Activated CD4-positive, alpha-beta T cell treated with anti-CD3 and anti-CD28 coated beads for 4 hours (primary cell): ENCODE results near the gene CFAP20DC.
"Not testable (repeated sequence)": the region's sequence is repeated elsewhere in the genome, so short reads cannot be mapped to it uniquely, and the experiment has no call there.

ENCODE experiments used
- DNase-seq, 2 donors: peaks; one replicate each; pipeline ENCODE4 v3.0.0-alpha.2; 2020

The CFAP20DC gene

GRCh38 chr3:58962040-58962651 is 87.7 kb downstream of the CFAP20DC start:
- DNase-seq: no peak

- DNase-seq: no peak
Measured at GRCh38 chr3:58955308-58955707, 94.5 kb downstream of the CFAP20DC start.

DNA sequence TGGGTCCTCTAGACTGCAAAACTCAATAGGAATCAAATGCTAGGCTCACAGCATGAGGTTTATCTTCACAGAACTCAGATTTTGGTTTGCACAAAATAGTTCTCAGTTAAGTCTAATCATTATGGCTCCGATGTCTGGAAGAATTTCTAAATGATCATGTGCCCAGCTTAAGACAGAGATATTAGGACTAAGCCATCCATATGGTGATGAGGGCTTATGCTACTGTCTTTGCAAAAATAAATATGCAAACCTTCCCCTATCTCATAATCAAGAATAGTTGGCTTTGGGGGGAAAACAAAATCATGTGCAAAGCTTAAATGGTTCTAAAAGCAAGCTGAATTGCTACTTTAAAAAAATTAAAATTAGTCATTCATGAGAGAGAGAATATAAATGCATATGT is 96.5 kb downstream of the CFAP20DC start:
- DNase-seq: no peak

DNA sequence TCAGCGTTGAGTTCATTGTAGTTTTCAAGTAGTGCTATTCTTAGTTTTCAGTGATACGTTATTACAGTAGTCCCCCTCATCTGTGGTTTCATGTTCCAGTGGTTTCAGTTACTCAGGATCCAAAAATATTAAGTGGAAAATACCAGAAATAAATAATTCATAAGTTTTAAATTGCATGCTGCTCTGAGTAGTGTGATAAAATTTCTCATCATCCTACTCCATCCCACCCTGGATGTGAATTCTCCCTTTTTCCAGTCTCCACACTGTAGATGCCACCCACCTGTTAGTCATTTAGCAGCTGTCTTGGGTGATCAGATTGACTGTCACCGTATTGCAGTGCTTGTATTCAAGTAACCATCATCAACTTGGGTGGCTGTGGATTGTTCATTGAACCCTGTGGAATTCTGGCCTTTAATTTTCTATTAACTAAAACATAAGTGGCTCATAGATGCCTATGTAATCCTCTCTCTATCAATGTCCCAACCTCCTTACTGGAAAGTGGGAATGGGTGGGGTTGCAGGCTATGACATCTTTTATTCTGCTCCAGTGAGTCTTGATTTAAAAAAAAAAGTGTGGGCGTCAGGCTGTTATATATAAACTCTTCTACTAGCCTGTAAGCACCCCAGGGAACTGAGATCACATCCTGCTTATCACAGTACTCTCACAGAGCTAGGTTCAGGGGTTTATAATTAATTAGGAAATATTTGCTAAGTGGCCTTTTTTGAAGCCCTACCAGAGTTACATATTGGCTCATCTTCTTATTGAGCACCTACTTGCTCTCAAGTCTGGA is 97.5 kb downstream of the CFAP20DC start:
- DNase-seq: no peak

DNA sequence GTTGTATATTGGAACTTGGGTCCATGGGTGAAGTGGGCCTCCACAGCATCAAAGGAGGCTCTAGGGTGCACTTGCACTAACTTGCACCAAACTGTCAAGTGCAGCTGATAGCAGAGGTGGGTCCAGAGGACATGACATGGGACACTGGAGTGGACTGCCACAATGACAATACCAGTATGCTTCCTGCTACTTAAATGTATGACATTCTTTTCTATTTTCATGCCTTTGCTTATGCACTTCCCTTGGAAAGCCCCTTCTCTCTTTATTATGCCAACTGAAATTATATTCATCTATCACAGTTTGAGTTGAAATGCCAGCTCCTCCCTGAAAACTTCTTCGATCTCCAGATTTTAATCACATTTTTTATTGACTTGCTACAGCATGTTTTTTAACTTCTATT is 101.8 kb downstream of the CFAP20DC start:
- DNase-seq: no peak

DNA sequence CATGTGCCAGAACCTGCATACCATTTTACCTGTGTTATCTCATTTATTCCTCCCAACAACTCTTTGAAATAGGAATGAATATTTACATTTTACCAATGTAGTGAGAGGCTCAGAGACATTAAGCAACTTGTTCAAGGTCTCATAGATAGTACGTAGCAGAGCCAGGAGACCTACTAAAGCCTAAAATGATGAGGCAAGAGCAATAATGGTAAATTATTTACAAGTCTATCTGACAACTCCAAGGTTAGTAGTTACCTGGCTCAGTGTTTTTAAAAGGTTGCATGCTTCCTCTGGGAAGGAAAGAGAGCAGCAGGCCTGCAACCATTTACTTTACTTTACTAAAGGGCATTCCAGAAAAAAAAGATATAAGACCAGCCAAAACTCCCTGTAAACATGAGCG is 103.0 kb downstream of the CFAP20DC start:
- DNase-seq: no peak

DNA sequence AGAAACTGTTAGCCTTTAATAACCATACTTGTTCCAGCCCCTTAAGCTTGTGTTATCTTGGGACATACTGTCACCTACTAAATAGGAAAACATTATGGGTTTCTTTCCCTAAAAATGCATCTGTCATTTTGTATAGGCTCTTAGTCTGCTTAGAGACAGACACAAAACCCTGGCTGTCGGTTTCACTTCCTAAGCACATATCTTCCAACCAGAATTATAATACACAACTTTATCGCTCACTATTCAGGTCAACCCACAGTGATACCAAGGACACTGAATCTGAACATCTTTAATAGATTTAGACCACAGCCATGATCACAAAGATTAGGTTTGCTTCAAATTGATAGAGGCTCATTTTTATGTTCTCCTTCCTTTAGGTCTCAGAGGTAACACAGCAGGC is 111.8 kb downstream of the CFAP20DC start:
- no peak for DNase-seq

DNA sequence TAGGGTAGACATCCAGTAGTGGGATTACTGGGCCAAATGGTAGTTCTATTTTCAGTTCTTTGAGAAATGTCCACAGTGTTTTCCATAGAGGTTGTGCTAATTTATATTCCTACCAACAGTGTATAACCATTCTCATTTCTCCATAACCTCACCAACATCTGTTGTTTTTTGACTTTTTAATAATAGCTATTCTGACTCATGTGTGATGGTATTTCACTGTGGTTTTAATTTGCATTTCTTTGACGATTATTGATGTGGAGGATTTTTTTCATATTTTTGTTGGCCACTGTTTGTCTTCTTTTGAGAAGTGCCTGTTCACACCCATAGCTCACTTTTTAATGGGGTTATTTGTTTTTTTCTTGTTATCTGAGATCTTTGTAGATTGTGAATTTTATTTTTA is 125.2 kb downstream of the CFAP20DC start:
- no peak for DNase-seq

DNA sequence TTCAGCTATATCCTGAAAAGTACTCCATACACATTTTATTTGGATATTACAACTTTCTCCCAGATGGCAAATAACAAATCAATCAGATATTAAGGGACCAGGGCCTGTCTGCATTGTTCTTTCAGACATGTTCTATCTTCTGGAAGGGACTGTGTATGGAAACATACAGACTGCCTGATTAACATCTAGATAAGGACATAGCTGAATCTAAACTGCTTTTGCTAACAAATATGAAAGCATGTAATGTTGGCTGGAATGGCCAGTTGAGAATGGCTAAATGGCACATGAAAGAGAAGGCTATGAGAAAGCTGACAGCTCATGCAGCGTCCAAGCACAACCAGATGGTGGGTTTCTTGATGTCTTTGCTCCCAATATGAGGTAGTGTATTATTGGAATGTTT is 149.4 kb downstream of the CFAP20DC start:
- DNase-seq: no peak

- no peak for DNase-seq
Measured at GRCh38 chr3:58899953-58900298, 149.9 kb downstream of the CFAP20DC start.

DNA sequence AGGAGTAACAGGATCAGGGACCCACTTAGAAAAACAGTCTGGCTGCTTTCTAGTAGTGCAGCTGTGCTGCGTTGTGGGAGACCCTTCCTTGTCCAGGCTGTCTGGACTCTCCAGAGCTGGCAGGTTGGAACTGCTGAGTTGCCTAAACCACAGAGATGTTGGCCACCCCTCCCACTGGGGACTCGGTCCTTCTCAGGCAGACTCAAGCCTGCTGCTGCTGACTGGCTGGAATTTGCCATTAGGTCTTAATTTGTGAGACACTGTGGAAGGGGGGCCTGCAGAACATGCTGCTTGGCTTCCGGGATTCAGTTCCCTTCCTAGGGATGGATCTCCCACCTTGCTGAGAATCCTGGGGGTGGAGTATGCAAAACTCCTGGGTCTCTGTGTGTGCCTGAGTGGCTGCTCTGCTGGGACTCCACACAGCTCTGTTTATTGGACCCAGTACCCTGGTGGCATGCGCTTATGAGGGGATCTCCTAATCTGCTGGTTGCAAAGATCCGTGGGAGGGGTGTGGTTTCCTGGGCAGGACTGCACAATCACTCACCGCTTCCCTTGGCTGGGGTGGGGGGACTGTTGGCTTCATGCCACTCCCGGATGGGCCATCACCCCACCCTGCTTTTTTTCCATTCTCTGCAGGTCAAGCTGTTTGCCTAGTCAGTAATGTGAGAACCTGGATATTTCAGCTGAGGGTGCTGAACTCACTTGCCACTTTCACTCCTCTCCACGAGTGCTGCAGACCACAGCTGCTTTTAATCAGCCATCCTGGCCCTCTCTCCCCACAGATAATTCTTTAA is 150.5 kb downstream of the CFAP20DC start:
- DNase-seq: peak in 1 of 2 donors; percentile 19

GRCh38 chr3:58898513-58898912 is 151.3 kb downstream of the CFAP20DC start:
- no peak for DNase-seq

GRCh38 chr3:58897646-58898045 is 152.2 kb downstream of the CFAP20DC start:
- DNase-seq: no peak

DNA sequence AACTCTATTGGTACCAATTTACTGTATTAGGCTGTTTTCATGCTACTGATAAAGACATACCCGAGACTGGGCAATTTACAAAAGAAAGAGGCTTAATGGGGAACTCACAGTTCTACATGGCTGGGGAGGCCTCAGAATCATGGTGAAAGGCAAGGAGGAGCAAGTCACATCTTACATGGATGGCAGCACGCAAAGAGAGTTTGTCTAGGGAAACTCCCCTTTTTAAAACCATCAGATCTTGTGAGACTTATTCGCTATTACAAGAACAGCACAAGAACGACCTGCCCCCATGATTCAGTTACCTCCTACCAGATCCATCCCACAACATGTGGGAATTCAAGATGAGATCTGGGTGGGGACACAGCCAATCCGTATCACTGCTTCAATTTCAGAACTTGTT is 154.1 kb downstream of the CFAP20DC start:
- not testable (repeated sequence) for DNase-seq

DNA sequence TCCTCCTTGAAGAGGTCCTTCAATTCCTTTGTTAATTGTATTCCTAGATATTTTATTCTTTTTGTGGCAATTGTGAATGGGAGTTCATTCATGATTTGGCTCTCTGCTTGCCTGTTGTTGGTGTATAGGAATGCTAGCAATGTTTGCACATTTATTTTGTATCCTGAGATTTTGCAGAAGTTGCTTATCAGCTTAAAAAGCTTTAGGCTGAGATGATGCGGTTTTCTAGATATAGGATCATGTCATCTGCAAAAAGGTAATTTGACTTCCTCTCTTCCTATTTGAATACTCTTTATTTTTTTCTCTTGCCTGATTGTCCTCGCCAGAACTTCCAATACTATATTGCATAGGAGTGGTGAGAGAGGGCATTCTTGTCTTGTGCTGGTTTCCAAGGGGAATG is 157.3 kb downstream of the CFAP20DC start:
- not testable (repeated sequence) for DNase-seq

DNA sequence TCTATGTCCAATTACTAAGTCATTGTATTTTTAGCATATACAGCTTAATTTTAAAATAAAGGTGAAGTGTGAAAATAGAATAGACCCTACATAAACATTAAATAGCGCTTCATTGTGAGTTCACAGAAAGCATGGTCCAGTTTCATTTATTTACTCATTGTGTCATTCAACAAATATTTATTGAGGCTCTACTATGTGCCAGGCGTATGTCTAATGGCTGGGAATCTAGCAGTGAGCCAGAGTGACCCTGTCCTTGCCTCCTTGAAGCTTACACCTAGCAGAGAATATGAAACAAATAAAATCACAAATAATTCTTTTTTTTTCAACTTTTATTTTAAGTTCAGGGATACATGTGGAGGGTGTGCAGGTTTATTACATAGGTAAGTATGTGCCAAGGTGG is 161.7 kb downstream of the CFAP20DC start:
- no peak for DNase-seq

GRCh38 chr3:58884453-58884852 is 165.4 kb downstream of the CFAP20DC start:
- no peak for DNase-seq

DNA sequence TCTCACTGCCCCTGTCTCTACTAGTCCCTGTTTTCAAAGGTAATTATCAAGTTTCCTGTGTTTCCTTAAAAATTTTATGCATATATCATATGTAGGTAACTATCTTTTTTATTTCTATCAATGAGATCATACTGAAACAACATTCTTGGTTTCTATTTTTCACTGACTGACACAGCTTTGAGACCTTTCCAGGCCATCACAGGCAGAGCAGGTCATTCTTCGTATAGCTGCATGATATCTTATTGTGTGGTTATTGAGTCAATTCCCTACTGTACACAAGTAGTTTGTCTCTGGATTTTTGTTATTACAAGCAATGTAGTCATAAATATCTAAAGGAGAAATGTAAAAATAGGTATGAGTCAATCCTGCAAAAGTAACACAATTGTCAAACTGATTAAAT is 169.6 kb downstream of the CFAP20DC start:
- DNase-seq: no peak

- DNase-seq: no peak
Measured at GRCh38 chr3:58874795-58875194, 175.0 kb downstream of the CFAP20DC start.

- no peak for DNase-seq
Measured at GRCh38 chr3:58874248-58874741, 175.5 kb downstream of the CFAP20DC start.

DNA sequence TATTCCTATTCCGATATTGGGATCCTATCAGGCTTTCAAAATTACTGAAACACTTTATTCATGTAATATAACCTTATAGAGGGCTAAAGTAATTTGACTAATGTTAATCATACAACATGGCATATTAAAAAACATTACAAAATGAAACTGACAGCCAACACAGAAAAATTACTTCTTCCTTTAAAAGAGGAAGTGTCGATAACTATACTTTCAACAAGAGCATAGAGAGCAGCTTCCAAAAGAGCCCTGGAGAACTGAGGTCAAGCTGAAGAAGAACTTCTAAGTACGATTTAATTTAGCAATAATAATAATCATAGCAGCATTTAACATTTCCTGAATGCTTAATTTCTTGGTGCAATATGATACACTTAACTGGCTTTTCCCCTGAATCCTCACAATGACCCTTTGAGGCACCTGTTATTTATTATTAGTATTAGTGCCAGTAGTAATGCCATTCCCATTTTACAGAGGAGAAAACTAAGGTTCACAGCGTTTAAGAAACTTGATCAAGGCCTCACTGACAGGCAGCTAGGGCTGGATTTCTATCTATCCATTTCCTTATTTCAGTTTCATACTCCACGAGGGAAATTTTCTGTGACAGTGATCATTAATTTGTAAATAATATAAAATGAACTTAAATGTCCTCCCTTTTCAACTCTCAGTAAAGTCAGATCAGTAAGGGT is 181.6 kb downstream of the CFAP20DC start:
- DNase-seq: no peak

DNA sequence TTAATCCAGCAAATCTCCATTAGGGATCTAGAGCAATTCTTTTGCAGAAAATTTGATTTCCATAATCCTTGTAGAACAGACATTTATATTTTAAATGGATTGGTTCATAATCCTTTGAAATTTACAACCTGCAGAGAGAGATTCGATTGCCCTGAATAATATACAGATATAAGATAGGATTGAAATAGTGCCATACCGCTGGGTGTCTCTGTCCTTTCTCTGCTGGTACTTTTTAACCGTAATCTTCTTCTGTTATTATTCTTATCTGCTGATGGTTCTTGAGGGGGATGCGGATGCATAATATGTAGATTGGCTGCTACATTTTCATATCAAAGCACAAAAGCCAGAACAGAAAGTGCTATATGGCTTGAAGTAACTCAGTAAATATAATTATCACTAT is 182.2 kb downstream of the CFAP20DC start:
- no peak for DNase-seq

GRCh38 chr3:58866079-58866478 is 183.7 kb downstream of the CFAP20DC start:
- no peak for DNase-seq
